T47D (cell line): ENCODE results near the gene USP6.
A peak's percentile ranks its signal among the peaks of the same experiment; 100 is the strongest.
"Not testable (repeated sequence)": the region's sequence is repeated elsewhere in the genome, so short reads cannot be mapped to it uniquely, and the experiment has no call there.

Experiments
- DNase-seq, 2 experiments: peaks; one replicate each; pipeline versions ENCODE4 v3.0.0 to v3.0.0-alpha.2; 2011 to 2012; ENCODE audit warnings: low read depth in 1 of 2, low spot score in 1 of 2
- JUND ChIP-seq: IDR thresholded peaks from 2 replicates; pipeline ENCODE4 v1.6.1; 2012; ENCODE audit warnings: low read depth
- in situ Hi-C: cut with HindIII; loops from 2 replicates; pipeline ENCODE4 v1.10.0; 2016; ENCODE audit warnings: low sequenced_read_pairs, low pct_unique_long_range_greater_than_20kb

USP6 gene

GRCh38 chr17:5209396-5209795, 93.6 kb downstream of the USP6 start:
- TF ChIP-seq JUND = no peak
- in situ Hi-C loops = no loop called here
- DNase-seq = no peak

DNA sequence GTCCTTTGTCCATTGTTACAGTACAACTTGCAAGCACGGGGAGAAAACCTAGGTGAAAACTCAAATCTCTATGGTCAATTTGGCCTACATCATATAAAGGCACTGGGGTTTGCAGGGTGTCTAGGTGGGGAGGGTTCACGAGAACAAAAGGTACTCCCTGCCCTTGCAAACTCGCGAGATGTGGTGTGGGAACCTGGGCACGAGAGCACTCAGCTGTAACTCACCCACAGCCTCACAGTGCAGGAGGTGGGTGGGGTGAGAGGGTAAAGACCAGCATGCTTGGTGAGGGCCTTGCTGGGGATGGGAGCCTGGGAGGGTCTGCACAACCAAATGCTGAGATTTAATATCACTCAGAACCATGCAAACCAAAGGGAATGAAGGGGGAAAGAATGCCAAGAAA, 94.3 kb downstream of the USP6 start:
- no peak for DNase-seq
- no peak for TF ChIP-seq JUND
- in situ Hi-C loops = no loop called here

GRCh38 chr17:5210614-5211252, 94.9 kb downstream of the USP6 start:
- in situ Hi-C loops = no loop called here
- no peak for TF ChIP-seq JUND
- DNase-seq = no peak

GRCh38 chr17:5211458-5211857, 95.6 kb downstream of the USP6 start:
- no peak for DNase-seq
- in situ Hi-C loops = no loop called here
- TF ChIP-seq JUND = no peak

DNA sequence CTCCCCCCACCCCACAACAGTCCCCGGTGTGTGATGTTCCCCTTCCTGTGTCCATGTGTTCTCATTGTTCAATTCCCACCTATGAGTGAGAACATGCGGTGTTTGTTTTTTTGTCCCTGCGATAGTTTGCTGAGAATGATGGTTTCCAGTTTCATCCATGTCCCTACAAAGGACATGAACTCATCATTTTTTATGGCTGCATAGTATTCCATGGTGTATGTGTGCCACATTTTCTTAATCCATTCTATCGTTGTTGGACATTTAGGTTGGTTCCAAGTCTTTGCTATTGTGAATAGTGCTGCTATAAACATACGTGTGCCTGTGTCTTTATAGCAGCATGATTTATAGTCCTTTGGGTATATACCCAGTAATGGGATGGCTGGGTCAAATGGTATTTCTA, 101.7 kb downstream of the USP6 start:
- DNase-seq, in situ Hi-C loops: not testable (repeated sequence)

DNA sequence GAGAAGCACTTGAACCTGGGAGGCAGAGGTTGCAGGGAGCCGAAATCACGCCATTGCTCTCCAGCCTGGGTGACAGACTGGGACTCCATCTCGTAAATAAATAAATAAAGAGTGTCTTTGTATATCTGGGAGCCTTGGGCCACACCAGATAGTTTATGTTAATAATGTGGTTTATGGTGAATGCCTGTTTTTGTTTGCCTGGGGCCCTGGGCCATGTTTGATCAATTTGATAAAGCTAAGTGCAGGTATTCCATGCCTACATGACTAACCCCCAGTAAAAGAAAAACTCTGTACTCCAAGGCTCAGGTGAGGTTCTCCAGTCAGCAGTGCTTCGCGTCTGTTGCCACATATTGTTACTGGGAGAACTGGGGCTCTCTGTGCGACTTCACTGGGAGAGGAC, 103.7 kb downstream of the USP6 start:
- TF ChIP-seq JUND = no peak
- in situ Hi-C loops = no loop called here
- peak in 1 of 2 experiments; percentile 85 for DNase-seq

- no peak for DNase-seq
- in situ Hi-C loops = no loop called here
- no peak for TF ChIP-seq JUND
Observed at GRCh38 chr17:5220074-5220473, 104.2 kb downstream of the USP6 start.

DNA sequence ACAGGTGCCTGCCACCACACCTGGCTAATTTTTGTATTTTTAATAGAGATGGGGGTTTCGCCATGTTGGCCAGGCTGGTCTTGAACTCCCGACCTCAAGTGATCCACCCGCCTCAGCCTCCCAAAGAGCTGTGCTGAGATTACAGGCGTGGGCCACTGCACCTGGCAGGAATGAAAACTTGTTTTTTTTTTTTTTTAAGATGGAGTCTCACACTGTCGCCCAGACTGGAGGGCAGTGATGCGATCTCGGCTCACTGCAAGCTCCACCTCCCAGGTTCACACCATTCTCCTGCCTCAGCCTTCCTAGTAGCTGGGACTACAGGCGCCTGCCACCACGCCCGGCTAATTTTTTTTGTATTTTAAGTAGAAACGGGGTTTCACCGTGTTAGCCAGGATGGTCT, 106.1 kb downstream of the USP6 start:
- in situ Hi-C loops, DNase-seq: not testable (repeated sequence)
